HEK293 (cell line): ENCODE measurements around the gene BICC1.
A peak's percentile ranks its signal among the peaks of the same experiment; 100 is the strongest.

Experiments used
- CTCF ChIA-PET: fragments of 350-600 bp; formaldehyde crosslinking; extraction: SDS; loops from one replicate; lab custom pipeline; 2021; ENCODE audit warnings: antibody characterized with exemption; lab: Yijun Ruan, JAX
- POLR2A ChIA-PET: fragments of 300-600 bp; formaldehyde crosslinking; extraction: SDS; loops from one replicate; lab custom pipeline; 2020; ENCODE audit warnings: antibody characterized with exemption, inconsistent platforms; lab: Yijun Ruan, JAX
- H3K27ac ChIP-seq: fragments of 200-500 bp; sonication (Bioruptor generic); 2 replicates; pipeline ENCODE4 v1.5.1; 2014; ENCODE audit warnings: low read depth, low read length, control low read depth, inconsistent platforms; ENCODE audit errors: extremely low read depth
- H3K36me3 ChIP-seq, 2 experiments: fragments of 200-500 bp in 1 of 2; sonication (Bioruptor generic) in 1 of 2; 1 replicate in 1 of 2; 2 replicates in 1 of 2; pipeline ENCODE4 v1.5.1; 2014 to 2017; ENCODE audit warnings: inconsistent platforms in 2 of 2, low read length in 2 of 2; ENCODE audit not compliant: control insufficient read depth in 2 of 2, insufficient read depth in 1 of 2
- H3K4me1 ChIP-seq: fragments of 200-500 bp; sonication (Bioruptor generic); 2 replicates; pipeline ENCODE4 v1.5.1; 2014; ENCODE audit warnings: mild to moderate bottlenecking, low read length, inconsistent platforms; ENCODE audit not compliant: control insufficient read depth, insufficient read depth
- H3K4me3 ChIP-seq: 2 replicates; pipeline ENCODE4 v1.5.1; 2011; ENCODE audit warnings: low read depth, mild to moderate bottlenecking, control low read depth, low read length, moderate library complexity
- H3K9me3 ChIP-seq: fragments of 200-500 bp; sonication (Bioruptor generic); 2 replicates; pipeline ENCODE4 v1.5.1; 2014; ENCODE audit warnings: low read depth, low read length, inconsistent platforms; ENCODE audit not compliant: control insufficient read depth, insufficient read depth
- BCL11A ChIP-seq: fragments of 450-650 bp; formaldehyde crosslinking; IDR thresholded peaks from 2 replicates; pipeline ENCODE4 v1.5.1; 2016; ENCODE audit warnings: low read depth, missing biosample characterization, missing genetic modification characterization
- BCL11B ChIP-seq: fragments of 450-650 bp; formaldehyde crosslinking; IDR thresholded peaks from 2 replicates; pipeline ENCODE4 v1.5.1; 2016; ENCODE audit warnings: low read depth, missing biosample characterization, missing genetic modification characterization
- FEZF1 ChIP-seq: fragments of 450-650 bp; formaldehyde crosslinking; IDR thresholded peaks from 2 replicates; pipeline ENCODE4 v1.5.1; 2016; ENCODE audit warnings: missing biosample characterization, missing genetic modification characterization
- GLI2 ChIP-seq: fragments of 450-650 bp; formaldehyde crosslinking; IDR thresholded peaks from 2 replicates; pipeline ENCODE4; 2017; ENCODE audit warnings: missing biosample characterization, missing genetic modification characterization, low read depth, borderline replicate concordance
- HOXA7 ChIP-seq: sonication (generic); formaldehyde crosslinking; IDR thresholded peaks from 2 replicates; pipeline ENCODE4 v1.8.1; 2022; ENCODE audit warnings: missing genetic modification reagents, borderline replicate concordance
- KLF16 ChIP-seq: fragments of 450-650 bp; formaldehyde crosslinking; IDR thresholded peaks from 2 replicates; pipeline ENCODE4 v1.5.1; 2017; ENCODE audit warnings: missing biosample characterization, missing genetic modification characterization
- OSR2 ChIP-seq: fragments of 450-650 bp; formaldehyde crosslinking; IDR thresholded peaks from 2 replicates; pipeline ENCODE4 v1.5.1; 2016; ENCODE audit warnings: missing biosample characterization, missing genetic modification characterization
- WT1 ChIP-seq: fragments of 450-650 bp; formaldehyde crosslinking; IDR thresholded peaks from 2 replicates; pipeline ENCODE4 v1.5.1; 2016; ENCODE audit warnings: missing biosample characterization, missing genetic modification characterization
- ZFP3 ChIP-seq: fragments of 450-650 bp; formaldehyde crosslinking; IDR thresholded peaks from 2 replicates; pipeline ENCODE4 v1.5.1; 2016; ENCODE audit warnings: low read depth, missing biosample characterization, missing genetic modification characterization
- ZFP37 ChIP-seq: fragments of 450-650 bp; formaldehyde crosslinking; IDR thresholded peaks from 2 replicates; pipeline ENCODE4 v1.5.1; 2016; ENCODE audit warnings: missing biosample characterization, missing genetic modification characterization
- ZIC2 ChIP-seq: fragments of 450-650 bp; formaldehyde crosslinking; IDR thresholded peaks from 2 replicates; pipeline ENCODE4 v1.5.1; 2016; ENCODE audit warnings: missing biosample characterization, missing genetic modification characterization
- ZNF184 ChIP-seq: fragments of 450-650 bp; IDR thresholded peaks from 2 replicates; pipeline ENCODE4 v1.5.1; 2018; ENCODE audit warnings: missing biosample characterization, mild to moderate bottlenecking, missing genetic modification characterization
- ZNF324 ChIP-seq: fragments of 450-650 bp; formaldehyde crosslinking; IDR thresholded peaks from 2 replicates; pipeline ENCODE4 v1.5.1; 2016; ENCODE audit warnings: missing biosample characterization, missing genetic modification characterization
- ZNF510 ChIP-seq: fragments of 450-650 bp; formaldehyde crosslinking; IDR thresholded peaks from 2 replicates; pipeline ENCODE4 v1.5.1; 2018; ENCODE audit warnings: mild to moderate bottlenecking, missing genetic modification characterization, missing biosample characterization; ENCODE audit not compliant: insufficient replicate concordance
- ZNF544 ChIP-seq: fragments of 450-650 bp; formaldehyde crosslinking; IDR thresholded peaks from 2 replicates; pipeline ENCODE4 v1.5.0; 2017; ENCODE audit warnings: missing biosample characterization, missing genetic modification characterization
- ZNF624 ChIP-seq: fragments of 450-650 bp; formaldehyde crosslinking; IDR thresholded peaks from 2 replicates; pipeline ENCODE4 v1.5.1; 2017; ENCODE audit warnings: missing biosample characterization, missing genetic modification characterization
- ZNF670 ChIP-seq: fragments of 450-650 bp; formaldehyde crosslinking; IDR thresholded peaks from 2 replicates; pipeline ENCODE4 v1.5.1; 2016; ENCODE audit warnings: missing biosample characterization, missing genetic modification characterization, low read depth
- TF ChIP-seq, protein P1 (sequence below): fragments of 450-650 bp; formaldehyde crosslinking; IDR thresholded peaks from 2 replicates; pipeline ENCODE4 v1.5.1; 2017; ENCODE audit warnings: missing biosample characterization, missing genetic modification characterization
- TF ChIP-seq, protein P2 (sequence below): fragments of 450-650 bp; formaldehyde crosslinking; IDR thresholded peaks from 2 replicates; pipeline ENCODE4 v1.5.1; 2016; ENCODE audit warnings: missing biosample characterization, missing genetic modification characterization
- TF ChIP-seq, protein P3 (sequence below): fragments of 450-650 bp; formaldehyde crosslinking; IDR thresholded peaks from 2 replicates; pipeline ENCODE4 v1.5.1; 2017; ENCODE audit warnings: missing biosample characterization, missing genetic modification characterization

Gene BICC1

DNA sequence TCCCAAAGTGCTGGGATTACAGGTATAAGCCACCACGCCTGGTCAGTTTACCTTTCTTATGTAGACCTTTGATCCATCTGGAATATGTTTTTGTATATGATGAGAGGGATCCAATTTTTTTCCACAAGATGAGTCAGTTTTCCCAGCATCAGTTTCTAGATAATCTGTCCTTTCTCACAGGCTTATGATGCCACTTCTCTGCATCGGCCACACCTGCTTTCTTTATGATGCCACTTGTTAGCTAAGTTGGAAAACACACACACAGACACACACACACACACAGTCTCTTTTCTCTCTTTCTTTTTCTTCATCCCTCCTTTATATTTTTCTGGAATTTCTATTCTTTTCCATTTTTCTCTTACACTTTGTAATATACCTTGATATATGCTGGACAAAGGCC is 240.8 kb downstream of the BICC1 start:
- Histone ChIP-seq H3K4me3 (no peak overlapping the region), H3K36me3 (no peaks in the 10 kb centered on the region), H3K27ac (no peak overlapping the region), H3K9me3 (no peaks in the 10 kb centered on the region), H3K4me1 (peaks cover 2% of the 10 kb centered on the region; the same call in 1 of the 2 replicates)
- CTCF ChIA-PET = interaction anchor here (1.2 kb wide), 1 partner anchor 28 kb away, joined by 3 read pairs; no protein-coding TSS in a partner anchor
- no peak for TF ChIP-seq ZNF324 (tag by site-specific recombination)
- no peak for TF ChIP-seq ZNF624 (tag by site-specific recombination)
- no peak for TF ChIP-seq KLF16
- no peak for TF ChIP-seq ZFP37 (tag by site-specific recombination)
- no peak for TF ChIP-seq WT1 (tag by site-specific recombination)
- no peak for TF ChIP-seq GLI2 (tag by site-specific recombination)
- TF ChIP-seq ZNF510 (tag by site-specific recombination) = no peak
- no peak for TF ChIP-seq HOXA7 (CRISPR knock-in tag)
- no peak for TF ChIP-seq ZNF670 (tag by site-specific recombination)
- no peak for TF ChIP-seq ZFP3 (tag by site-specific recombination)
- no peak for TF ChIP-seq ZNF184 (tag by site-specific recombination)
- no peak for TF ChIP-seq FEZF1 (tag by site-specific recombination)
- no peak for TF ChIP-seq BCL11A (tag by site-specific recombination)
- TF ChIP-seq, protein P1, sequence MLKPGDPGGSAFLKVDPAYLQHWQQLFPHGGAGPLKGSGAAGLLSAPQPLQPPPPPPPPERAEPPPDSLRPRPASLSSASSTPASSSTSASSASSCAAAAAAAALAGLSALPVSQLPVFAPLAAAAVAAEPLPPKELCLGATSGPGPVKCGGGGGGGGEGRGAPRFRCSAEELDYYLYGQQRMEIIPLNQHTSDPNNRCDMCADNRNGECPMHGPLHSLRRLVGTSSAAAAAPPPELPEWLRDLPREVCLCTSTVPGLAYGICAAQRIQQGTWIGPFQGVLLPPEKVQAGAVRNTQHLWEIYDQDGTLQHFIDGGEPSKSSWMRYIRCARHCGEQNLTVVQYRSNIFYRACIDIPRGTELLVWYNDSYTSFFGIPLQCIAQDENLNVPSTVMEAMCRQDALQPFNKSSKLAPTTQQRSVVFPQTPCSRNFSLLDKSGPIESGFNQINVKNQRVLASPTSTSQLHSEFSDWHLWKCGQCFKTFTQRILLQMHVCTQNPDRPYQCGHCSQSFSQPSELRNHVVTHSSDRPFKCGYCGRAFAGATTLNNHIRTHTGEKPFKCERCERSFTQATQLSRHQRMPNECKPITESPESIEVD (tag by site-specific recombination) = no peak
- TF ChIP-seq ZNF544 (tag by site-specific recombination) = no peak
- TF ChIP-seq, protein P2, sequence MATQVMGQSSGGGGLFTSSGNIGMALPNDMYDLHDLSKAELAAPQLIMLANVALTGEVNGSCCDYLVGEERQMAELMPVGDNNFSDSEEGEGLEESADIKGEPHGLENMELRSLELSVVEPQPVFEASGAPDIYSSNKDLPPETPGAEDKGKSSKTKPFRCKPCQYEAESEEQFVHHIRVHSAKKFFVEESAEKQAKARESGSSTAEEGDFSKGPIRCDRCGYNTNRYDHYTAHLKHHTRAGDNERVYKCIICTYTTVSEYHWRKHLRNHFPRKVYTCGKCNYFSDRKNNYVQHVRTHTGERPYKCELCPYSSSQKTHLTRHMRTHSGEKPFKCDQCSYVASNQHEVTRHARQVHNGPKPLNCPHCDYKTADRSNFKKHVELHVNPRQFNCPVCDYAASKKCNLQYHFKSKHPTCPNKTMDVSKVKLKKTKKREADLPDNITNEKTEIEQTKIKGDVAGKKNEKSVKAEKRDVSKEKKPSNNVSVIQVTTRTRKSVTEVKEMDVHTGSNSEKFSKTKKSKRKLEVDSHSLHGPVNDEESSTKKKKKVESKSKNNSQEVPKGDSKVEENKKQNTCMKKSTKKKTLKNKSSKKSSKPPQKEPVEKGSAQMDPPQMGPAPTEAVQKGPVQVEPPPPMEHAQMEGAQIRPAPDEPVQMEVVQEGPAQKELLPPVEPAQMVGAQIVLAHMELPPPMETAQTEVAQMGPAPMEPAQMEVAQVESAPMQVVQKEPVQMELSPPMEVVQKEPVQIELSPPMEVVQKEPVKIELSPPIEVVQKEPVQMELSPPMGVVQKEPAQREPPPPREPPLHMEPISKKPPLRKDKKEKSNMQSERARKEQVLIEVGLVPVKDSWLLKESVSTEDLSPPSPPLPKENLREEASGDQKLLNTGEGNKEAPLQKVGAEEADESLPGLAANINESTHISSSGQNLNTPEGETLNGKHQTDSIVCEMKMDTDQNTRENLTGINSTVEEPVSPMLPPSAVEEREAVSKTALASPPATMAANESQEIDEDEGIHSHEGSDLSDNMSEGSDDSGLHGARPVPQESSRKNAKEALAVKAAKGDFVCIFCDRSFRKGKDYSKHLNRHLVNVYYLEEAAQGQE (tag by site-specific recombination) = no peak
- POLR2A ChIA-PET = no interaction called here

DNA sequence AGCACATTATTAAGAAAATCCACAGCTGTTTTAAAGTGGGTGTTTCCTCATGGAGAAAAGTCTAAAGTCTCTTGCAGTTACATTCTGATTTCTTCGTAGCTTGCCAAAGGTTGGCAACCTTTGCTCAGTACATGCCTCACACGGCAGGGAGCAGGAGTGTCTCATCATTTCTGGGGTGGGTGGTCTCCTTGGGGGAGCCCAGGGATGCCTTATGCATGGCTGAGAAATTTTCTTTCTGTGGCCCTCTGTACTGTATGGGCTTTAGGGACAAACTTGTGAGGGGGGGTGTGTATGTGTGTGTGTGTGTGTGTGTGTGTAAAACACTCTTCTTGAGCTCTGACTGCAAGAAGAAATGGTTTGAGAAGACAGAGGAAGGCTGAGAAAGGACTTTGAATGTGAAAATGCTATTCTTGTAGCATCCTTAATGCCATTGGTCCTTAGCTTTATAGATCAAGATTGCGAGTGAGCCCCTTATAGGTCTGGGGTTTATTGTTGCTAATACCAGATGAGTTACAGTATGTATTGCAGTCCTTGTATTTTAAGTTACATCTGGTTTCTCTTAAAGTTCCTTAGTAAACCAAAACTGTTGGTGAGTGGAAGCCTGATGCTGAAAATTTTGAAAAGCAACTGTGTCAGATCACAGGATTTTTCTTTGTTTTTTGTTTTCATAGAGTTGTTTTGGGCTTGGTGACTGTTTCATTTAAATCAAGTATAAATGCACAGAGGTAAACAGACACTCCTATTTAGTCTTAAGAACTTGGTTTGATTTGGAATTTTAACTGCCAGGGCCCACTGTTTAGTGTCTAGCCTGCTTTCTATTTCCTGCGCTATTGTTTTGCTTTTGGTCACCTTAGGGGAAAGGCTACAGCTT is 242.0 kb downstream of the BICC1 start:
- Histone ChIP-seq H3K9me3 (no peaks in the 10 kb centered on the region), H3K36me3 (no peaks in the 10 kb centered on the region)
- CTCF ChIA-PET = interaction anchor here (0.6 to 1.2 kb wide), 3 partner anchors 27 to 1296 kb away, joined by 3 to 4 read pairs (median 3); no protein-coding TSS in a partner anchor
- TF ChIP-seq OSR2 (no peak), ZIC2 (tag by site-specific recombination) (peak; percentile 32), BCL11B (tag by site-specific recombination) (no peak)
- TF ChIP-seq, protein P3, sequence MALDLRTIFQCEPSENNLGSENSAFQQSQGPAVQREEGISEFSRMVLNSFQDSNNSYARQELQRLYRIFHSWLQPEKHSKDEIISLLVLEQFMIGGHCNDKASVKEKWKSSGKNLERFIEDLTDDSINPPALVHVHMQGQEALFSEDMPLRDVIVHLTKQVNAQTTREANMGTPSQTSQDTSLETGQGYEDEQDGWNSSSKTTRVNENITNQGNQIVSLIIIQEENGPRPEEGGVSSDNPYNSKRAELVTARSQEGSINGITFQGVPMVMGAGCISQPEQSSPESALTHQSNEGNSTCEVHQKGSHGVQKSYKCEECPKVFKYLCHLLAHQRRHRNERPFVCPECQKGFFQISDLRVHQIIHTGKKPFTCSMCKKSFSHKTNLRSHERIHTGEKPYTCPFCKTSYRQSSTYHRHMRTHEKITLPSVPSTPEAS (tag by site-specific recombination) = peak; percentile 63; the same call in 1 of the 2 replicates
- TF ChIP-seq, all 188 proteins: peak for 2
- H3K4me1 ChIP-seq = peaks cover 2% of the 10 kb centered on the region; the same call in 1 of the 2 replicates
- H3K27ac ChIP-seq = no peak overlapping the region
- POLR2A ChIA-PET = no interaction called here
- no peak overlapping the region for H3K4me3 ChIP-seq
